Sigmoid colon (tissue), 7 donors: ENCODE measurements around the gene PSPH. TPM values are rescaled to one million over a fixed set of nuclear protein-coding genes. Genes with fewer than 3 reads are reported as not detected.
A peak's percentile ranks its signal among the peaks of the same experiment; 100 is the strongest.
"Not testable (repeated sequence)": the region's sequence is repeated elsewhere in the genome, so short reads cannot be mapped to it uniquely, and the experiment has no call there.

Experiments used
- DNase-seq: peaks from one replicate; pipeline ENCODE4 v3.0.0-alpha.2; 2019
- H3K27ac ChIP-seq, 4 donors: fragments of 200-600 bp; sonication (generic); one replicate each; pipeline ENCODE4 v1.5.1; 2016 to 2019; ENCODE audit warnings: mild to moderate bottlenecking in 1 of 4
- H3K27me3 ChIP-seq, 3 donors: fragments of 200-600 bp; sonication (generic); one replicate each; pipeline ENCODE4 v1.5.1; 2019; ENCODE audit warnings: mild to moderate bottlenecking in 1 of 3
- H3K36me3 ChIP-seq, 4 donors: fragments of 200-600 bp; sonication (generic); one replicate each; pipeline ENCODE4 v1.5.1; 2016 to 2019
- H3K4me1 ChIP-seq, 4 donors: fragments of 200-600 bp; sonication (generic); one replicate each; pipeline ENCODE4 v1.5.1; 2017 to 2019
- H3K4me3 ChIP-seq, 4 donors: fragments of 200-600 bp; sonication (generic); one replicate each; pipeline ENCODE4 v1.5.1; 2017 to 2019; ENCODE audit warnings: mild to moderate bottlenecking in 2 of 4, moderate library complexity in 1 of 4
- H3K9me3 ChIP-seq, 4 donors: fragments of 200-600 bp in 3 of 4; sonication (generic) in 3 of 4; one replicate each; pipeline versions ENCODE4 v1.5.1 to v1.6.1; 2013 to 2019
- CTCF ChIP-seq, 4 experiments: fragments of 450-650 bp in 3 of 4; fragments of 200-600 bp in 1 of 4; IDR thresholded peaks; one replicate each; pipeline ENCODE4 v1.5.1; 2016 to 2019; ENCODE audit warnings: antibody characterized with exemption in 4 of 4, mild to moderate bottlenecking in 3 of 4, moderate library complexity in 2 of 4
- EP300 ChIP-seq, 4 donors: sonication (generic); formaldehyde crosslinking; IDR thresholded peaks; one replicate each; pipeline ENCODE4 v1.6.1; 2017; ENCODE audit warnings: antibody characterized with exemption in 4 of 4
- POLR2A ChIP-seq, 2 donors: fragments of 450-650 bp; IDR thresholded peaks; one replicate each; pipeline ENCODE4 v1.6.1; 2016; ENCODE audit warnings: antibody characterized with exemption in 2 of 2, mild to moderate bottlenecking in 2 of 2, moderate library complexity in 2 of 2
- POLR2AphosphoS5 ChIP-seq, 4 donors: sonication (generic); formaldehyde crosslinking; IDR thresholded peaks; one replicate each; pipeline ENCODE4 v1.6.1; 2017; ENCODE audit warnings: antibody characterized with exemption in 4 of 4
- WGBS, 2 donors: extraction: QIAGEN DNeasy Blood & Tissue Kit; methylation state at CpG; one replicate each; pipeline ENCODE4 v1.1.7; 2013; 5-methylcytosine and 5-hydroxymethylcytosine counted together
- intact Hi-C: fragments of 100-400 bp; cut with DNase I; formaldehyde crosslinking; loops from one replicate; pipeline ENCODE4 v1.15.1; 2023
- polyA plus RNA-seq, 3 donors: library from polyadenylated mRNA; stranded (reverse); fragments of 200-250 nt; gene quantifications; one replicate each; pipeline ENCODE4 v1.2.3, GENCODE V29; 2013
- total RNA-seq, 4 donors: library from RNA; depleted of rRNA; stranded (reverse); fragments of >200 nt; gene quantifications; one replicate each; pipeline ENCODE4 v1.1.0, GENCODE V29; 2016
- donor health status: healthy with polysubstance abuse.
- donor health status: Bipolar disorder and iron deficiency.
- donor health status: healthy.

Gene PSPH
- total and polyA plus RNA-seq, 7 donors, result 7.2 to 18.8 (median 7.6) TPM

DNA sequence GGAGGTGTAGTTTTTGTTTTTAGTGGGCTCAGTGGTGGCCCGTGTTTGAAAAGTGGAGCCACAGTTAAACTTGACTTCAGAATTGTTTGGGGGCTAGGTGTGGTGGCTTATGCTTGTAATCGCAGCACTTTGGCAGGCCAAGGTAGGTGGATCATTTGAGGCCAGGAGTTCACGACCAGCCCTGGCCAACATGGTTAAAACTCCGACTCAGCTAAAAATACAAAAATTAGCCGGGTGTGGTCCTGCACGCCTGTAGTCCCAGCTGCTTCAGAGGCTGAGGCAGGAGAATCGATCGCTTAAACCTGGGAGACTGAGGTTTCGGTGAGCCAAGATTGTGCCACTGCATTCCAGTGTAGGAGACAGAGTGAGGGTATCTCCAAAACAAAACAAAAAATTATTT lies 2.1 kb upstream of the PSPH start:
- DNase-seq, result no peak
- H3K36me3 ChIP-seq, result peaks cover 4 to 56% (median 37%) of the 10 kb centered on the region in 4 donors
- no peak overlapping the region for H3K27ac ChIP-seq
- no peaks in the 10 kb centered on the region for H3K9me3 ChIP-seq
- peaks cover 0 to 47% (median 35%) of the 10 kb centered on the region in 4 donors for H3K4me1 ChIP-seq
- WGBS, 2 donors, result 80 to 88% methylated on average over 9 of the region's 9 CpGs
- TF ChIP-seq EP300 (IDR thresholded peaks at IDR 0.05) (no peak), POLR2AphosphoS5 (IDR thresholded peaks at IDR 0.05) (no peak), POLR2A (IDR thresholded peaks at IDR 0.05) (no peak), CTCF (IDR thresholded peaks at IDR 0.05) (no peak)
- intact Hi-C loops, result loop anchor here (5.0 to 10.0 kb wide), 3 partner anchors 86 to 689 kb away; partner anchors contain the start of genes LANCL2 and ZNF713
- H3K4me3 ChIP-seq, result no peak overlapping the region
- H3K27me3 ChIP-seq, result no peaks in the 10 kb centered on the region

DNA sequence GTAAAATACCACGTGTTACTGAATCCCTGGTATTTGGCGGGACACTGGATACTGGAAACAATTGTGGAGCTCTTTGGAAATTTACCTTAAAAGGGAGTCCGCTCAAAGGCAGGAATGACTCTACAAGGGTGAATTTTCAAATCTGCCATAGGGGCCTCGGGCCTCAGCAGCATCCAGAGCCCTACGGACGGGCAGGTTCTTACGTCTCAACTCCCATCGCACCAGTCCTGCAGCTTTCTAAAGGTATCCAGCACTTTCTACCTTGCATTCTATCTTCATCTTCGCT lies 248 bp downstream of the PSPH start:
- intact Hi-C loops, result loop anchor here (5.0 to 10.0 kb wide), 3 partner anchors 84 to 686 kb away; partner anchors contain the start of genes LANCL2 and ZNF713
- Histone ChIP-seq H3K9me3 (no peaks in the 10 kb centered on the region), H3K27ac (peak overlapping the region; percentile 82 to 97 (median 90)), H3K4me1 (peaks cover 0 to 69% (median 56%) of the 10 kb centered on the region in 4 donors), H3K36me3 (peaks cover 0 to 32% (median 16%) of the 10 kb centered on the region in 4 donors), H3K4me3 (peak overlapping the region; percentile 60 to 92 (median 81)), H3K27me3 (no peaks in the 10 kb centered on the region)
- TF ChIP-seq POLR2AphosphoS5 (IDR thresholded peaks at IDR 0.05) (no peak), EP300 (IDR thresholded peaks at IDR 0.05) (no peak), CTCF (IDR thresholded peaks at IDR 0.05) (no peak), POLR2A (IDR thresholded peaks at IDR 0.05) (no peak)
- no peak for DNase-seq
- 0 to 1% methylated on average over 9 of the region's 9 CpGs for WGBS, 2 donors

- H3K36me3 ChIP-seq, DNase-seq, H3K4me3 ChIP-seq, intact Hi-C loops, H3K27me3 ChIP-seq, H3K9me3 ChIP-seq: not testable (repeated sequence)
- peak overlapping the region; percentile 34 to 97 (median 62) for H3K27ac ChIP-seq
- 31 to 65% methylated on average over 8 of the region's 8 CpGs for WGBS, 2 donors
- peaks cover 0 to 65% (median 56%) of the 10 kb centered on the region in 4 donors for H3K4me1 ChIP-seq
These were observed 2.5 kb downstream of the PSPH start for GRCh38 chr7:56048763-56049162.

GRCh38 chr7:56048245-56048644 lies 3.0 kb downstream of the PSPH start:
- WGBS, 2 donors, result 91 to 93% methylated on average over 1 of the region's 1 CpG
- peaks cover 0 to 61% (median 53%) of the 10 kb centered on the region in 4 donors for H3K4me1 ChIP-seq

DNA sequence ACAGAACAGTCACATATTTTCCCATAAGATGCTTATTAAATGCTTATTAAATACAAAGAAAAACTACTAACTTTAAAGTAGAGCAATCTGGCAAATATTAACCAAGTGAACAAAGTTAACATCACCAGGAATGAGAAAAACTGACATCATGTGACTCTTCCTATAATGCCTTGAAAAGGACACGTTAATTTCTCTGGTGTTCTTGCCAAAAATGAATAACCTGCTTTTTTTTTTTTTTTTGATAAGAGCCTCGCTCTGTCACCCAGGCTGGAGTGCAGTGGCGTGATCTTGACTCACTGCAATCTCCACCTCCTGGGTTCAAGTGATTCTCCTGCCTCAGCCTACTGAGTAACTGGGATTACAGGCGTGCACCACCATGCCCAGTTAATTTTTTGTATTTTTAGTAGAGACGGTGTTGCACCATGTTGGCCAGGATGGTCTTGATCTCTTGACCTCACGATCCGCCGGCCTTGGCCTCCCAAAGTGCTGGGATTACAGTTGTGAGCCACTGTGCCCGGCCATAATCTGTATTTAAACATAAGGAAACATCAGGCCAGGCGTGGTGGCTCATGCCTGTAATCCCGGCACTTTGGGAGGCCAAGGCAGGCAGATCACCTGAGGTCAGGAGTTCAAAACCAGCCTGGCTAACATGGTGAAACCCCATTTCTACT lies 3.7 kb downstream of the PSPH start:
- DNase-seq, H3K27me3 ChIP-seq, H3K4me3 ChIP-seq, H3K9me3 ChIP-seq, H3K36me3 ChIP-seq, intact Hi-C loops: not testable (repeated sequence)
- Histone ChIP-seq H3K27ac (peak overlapping the region; percentile 38 to 97 (median 81)), H3K4me1 (peaks cover 0 to 55% (median 47%) of the 10 kb centered on the region in 4 donors)
- 54 to 83% methylated on average over 11 of the region's 11 CpGs for WGBS, 2 donors

More at GRCh38 chr7:56048245-56048644, 3.0 kb downstream of the PSPH start:
- no peak for TF ChIP-seq POLR2AphosphoS5 (IDR thresholded peaks at IDR 0.05)
- TF ChIP-seq EP300 (IDR thresholded peaks at IDR 0.05), result no peak
- TF ChIP-seq POLR2A (IDR thresholded peaks at IDR 0.05), result no peak
- no peak for TF ChIP-seq CTCF (IDR thresholded peaks at IDR 0.05)
- Histone ChIP-seq H3K27me3 (no peaks in the 10 kb centered on the region), H3K9me3 (no peaks in the 10 kb centered on the region), H3K4me3 (no peak overlapping the region), H3K27ac (peak overlapping the region; percentile 38 to 97 (median 81)), H3K36me3 (peaks cover 0 to 5% (median 0%) of the 10 kb centered on the region in 4 donors)
- no peak for DNase-seq
- intact Hi-C loops, result no loop called here
